B cell (primary cell): ENCODE measurements around the gene TRNP1.

Experiments used
- EZH2 ChIP-seq: IDR thresholded peaks from 2 replicates; pipeline ENCODE4 v1.6.1; 2012; ENCODE audit warnings: borderline replicate concordance, low read depth, mild to moderate bottlenecking, moderate library complexity, low read length; ENCODE audit not compliant: insufficient read depth, poor library complexity, severe bottlenecking
- TF ChIP-seq, protein P1 (sequence below): fragments of 200-600 bp; IDR thresholded peaks from one replicate; pipeline ENCODE4 v1.8.0; 2022; ENCODE audit warnings: antibody characterized with exemption, mild to moderate bottlenecking

DNA sequence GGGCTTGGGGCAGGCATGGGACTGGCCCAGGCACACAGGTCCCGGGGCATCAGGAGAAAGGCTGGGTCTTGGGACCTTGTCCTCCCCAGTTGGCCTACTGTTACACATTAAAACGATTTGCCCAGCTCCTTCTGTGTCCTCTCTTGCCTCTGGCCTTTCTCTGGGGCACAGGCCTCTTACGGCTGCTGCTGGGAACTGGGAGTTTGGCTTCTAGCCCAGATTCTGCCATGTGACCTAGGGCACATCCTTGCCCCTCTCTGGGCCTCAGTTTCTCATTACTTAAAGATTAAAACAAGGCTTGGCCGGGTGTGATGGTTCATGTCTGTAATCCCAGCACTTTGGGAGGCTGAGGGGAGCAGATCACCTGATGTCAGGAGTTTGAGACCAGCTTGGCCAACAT is 47.2 kb upstream of the TRNP1 start:
- TF ChIP-seq, protein P1, sequence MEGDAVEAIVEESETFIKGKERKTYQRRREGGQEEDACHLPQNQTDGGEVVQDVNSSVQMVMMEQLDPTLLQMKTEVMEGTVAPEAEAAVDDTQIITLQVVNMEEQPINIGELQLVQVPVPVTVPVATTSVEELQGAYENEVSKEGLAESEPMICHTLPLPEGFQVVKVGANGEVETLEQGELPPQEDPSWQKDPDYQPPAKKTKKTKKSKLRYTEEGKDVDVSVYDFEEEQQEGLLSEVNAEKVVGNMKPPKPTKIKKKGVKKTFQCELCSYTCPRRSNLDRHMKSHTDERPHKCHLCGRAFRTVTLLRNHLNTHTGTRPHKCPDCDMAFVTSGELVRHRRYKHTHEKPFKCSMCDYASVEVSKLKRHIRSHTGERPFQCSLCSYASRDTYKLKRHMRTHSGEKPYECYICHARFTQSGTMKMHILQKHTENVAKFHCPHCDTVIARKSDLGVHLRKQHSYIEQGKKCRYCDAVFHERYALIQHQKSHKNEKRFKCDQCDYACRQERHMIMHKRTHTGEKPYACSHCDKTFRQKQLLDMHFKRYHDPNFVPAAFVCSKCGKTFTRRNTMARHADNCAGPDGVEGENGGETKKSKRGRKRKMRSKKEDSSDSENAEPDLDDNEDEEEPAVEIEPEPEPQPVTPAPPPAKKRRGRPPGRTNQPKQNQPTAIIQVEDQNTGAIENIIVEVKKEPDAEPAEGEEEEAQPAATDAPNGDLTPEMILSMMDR: no peak
- no peak for TF ChIP-seq EZH2
